HT1080 (cell line): Measurements from ENCODE around the gene COL17A1. TPM values are rescaled to one million over a fixed set of nuclear protein-coding genes. Genes with fewer than 3 reads are reported as not detected.

Experiments
- DNase-seq: peaks from one replicate; pipeline ENCODE4 v3.0.0-alpha.2; 2015; ENCODE audit warnings: low read depth
- total RNA-seq: library from RNA; depleted of rRNA; stranded (reverse); fragments of >200 nt; shearing (Covaris generic); gene quantifications from 2 replicates; pipeline ENCODE4 v1.2.3, GENCODE V29; 2014

COL17A1 gene
- total RNA-seq, 1 experiment from 2014 or later, result 17.7 TPM

GRCh38 chr10:104053201-104053600, 32.5 kb downstream of the COL17A1 start:
- DNase-seq, result no peak

DNA sequence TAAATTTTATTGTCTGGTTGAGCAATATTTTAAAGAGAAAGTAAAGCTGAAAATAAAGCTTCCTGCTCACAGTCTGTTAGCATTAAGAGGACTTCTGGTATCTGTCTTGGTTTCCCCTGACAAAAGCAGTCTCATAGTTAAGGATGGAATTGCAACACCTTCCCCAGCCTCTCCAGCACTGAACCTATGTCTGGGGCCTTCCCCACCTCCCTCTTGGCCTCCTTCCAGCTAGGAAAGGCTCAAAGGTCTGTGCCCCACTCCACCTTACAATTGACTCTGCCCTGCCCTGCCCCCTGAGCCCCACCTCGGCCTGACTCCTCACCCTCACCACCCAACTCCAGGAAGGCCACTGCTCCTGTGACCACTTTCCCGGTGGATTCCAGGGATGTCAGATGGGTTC, 33.2 kb downstream of the COL17A1 start:
- DNase-seq, result no peak

- DNase-seq, result peak; percentile 95
Measured at GRCh38 chr10:104049504-104050250, 36.0 kb downstream of the COL17A1 start.

GRCh38 chr10:104046651-104047050, 39.0 kb downstream of the COL17A1 start:
- no peak for DNase-seq

DNA sequence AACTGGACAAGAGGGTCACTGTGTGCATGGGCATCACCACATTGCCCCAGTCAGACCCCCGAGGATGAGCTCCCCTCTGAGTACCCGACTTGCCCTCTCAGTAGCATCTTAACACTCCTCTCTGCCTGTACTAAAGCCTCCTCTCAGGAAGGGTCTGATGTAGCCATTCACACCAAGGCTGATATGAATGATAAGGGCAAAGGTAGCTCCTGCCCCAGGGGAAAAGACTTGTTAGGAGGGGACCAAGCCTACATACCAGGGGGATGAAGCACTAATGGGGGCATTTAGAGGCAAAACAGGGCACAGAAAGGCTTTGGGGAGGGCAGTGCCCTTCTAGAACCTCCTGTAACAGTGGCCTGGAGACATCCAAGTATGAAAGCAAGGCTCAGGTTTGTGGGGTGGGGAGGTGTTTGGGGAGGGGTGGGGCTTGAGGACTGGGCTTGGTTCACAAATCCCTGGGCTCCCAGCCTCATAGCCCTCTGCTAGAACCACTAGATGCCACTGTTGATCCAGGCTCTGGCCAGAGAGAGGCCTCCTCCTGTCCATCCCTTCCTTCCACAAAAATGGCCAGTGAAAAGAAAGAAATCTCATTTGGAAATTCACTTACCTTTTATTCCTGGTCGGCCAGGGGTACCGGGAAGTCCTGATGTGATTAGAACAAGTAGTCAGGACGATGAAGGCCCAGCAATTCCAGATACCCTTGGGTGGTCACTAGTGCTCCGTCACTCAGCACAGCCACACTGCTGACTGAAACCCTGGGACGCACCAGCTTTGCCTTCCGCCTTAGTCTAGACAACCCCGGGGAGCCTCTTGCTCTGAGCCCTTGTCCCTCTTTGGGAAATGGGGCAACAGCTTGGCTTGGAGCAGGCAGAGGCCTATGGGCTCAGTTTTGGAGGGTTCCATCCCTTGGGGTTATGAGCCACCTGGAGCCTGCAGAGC, 40.3 kb downstream of the COL17A1 start:
- peak; percentile 77 for DNase-seq

DNA sequence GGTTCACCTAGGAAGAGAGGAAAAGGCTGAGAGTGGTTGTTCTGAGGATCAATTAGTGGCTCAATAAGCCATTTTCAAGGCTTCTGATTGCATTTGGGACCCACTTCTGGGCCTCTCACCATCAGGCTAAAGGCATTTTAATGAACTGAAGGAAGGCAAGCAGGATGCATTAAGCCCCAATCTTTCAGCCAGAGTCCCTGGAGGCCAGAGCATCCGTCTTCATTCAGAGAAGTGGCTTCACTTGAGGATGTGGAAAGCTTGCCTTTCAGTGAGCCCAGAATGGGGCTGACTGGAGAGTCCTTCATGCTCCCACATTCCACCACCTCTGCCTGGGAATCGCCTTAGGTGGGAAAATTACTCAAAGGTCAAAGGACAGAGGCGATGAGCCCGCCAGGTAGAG, 41.8 kb downstream of the COL17A1 start:
- no peak for DNase-seq

GRCh38 chr10:104043185-104043830, 42.4 kb downstream of the COL17A1 start:
- no peak for DNase-seq

DNA sequence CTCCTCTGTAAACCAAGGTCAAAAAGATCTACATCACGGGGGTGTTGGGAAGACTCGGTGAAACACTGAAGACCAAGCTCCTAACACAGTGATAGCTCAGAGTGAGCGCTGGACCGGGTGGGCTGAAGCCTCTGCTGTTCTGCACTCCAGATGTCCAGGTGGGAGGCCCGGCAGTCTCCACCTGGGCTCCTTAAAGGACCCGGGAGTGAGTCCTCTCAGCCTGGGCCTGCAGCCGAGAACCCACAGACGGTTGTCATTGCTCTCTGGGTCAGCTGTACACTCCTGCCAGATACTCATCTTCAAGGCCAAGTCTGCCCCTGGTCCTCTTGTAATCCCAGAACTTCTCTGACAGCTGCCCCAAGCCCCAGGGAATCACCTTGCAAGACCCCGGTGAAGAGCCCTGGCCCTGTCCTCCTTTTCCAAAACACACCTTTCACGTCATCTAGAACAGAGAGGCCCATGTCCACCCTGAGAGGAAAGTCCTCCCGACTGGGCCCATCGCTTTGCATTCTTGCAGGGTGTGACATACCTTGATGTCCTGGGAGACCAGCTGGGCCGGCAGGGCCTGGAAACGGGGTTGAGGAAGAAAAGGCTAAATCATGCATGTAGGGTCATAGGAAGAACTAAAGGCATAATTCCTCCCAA, 43.7 kb downstream of the COL17A1 start:
- no peak for DNase-seq

DNA sequence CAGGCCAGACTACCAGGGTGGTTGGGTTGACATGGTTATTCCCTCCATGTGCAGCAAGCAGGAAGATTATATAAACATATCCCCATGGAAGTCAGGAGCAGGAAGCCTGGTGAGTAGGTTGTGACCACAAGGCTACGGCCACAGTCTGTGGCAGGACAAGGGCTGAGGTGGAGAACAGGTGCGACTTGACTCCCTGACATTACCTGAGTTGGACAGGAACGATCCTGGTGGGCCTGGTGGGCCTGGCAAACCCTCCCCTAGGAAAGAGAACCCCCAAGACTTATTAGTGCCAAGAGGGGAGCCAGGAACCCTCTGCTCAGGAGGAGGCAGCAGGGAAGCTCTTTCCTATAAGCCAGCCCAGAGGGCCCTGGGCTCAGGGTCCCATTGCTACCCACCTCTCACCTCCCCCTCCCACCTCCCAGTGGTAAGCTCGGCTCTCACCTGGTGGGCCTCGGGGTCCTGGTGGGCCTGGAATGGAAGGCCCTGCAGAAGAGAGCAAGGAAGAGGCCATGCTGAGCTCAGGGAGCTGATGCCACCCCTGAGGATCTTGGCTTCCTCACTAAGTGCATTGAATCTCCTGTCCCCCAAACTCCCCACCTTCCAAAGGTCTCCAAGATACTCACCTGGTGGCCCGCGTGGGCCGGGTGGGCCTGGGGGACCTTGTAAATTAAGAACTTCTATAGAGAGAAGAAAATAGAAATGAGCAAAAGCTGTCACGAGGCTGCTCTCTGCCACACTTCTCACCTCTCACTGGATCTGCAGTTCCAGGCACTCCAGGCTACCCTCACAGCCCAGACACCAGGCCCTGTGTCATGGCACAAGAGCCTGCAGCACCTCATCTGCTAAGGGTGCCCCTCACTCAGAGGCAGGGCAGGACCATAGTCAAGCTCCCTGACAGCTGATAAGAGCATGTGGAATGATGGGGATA, 44.6 kb downstream of the COL17A1 start:
- DNase-seq, result no peak

- DNase-seq, result no peak
Measured at GRCh38 chr10:104040382-104040781, 45.3 kb downstream of the COL17A1 start.

- DNase-seq, result no peak
Measured at GRCh38 chr10:104038958-104039752, 46.5 kb downstream of the COL17A1 start.

- DNase-seq, result no peak
Measured at GRCh38 chr10:104038537-104038936, 47.1 kb downstream of the COL17A1 start.

- DNase-seq, result no peak
Measured at GRCh38 chr10:104037261-104037951, 48.3 kb downstream of the COL17A1 start.

GRCh38 chr10:104036518-104037260, 49.0 kb downstream of the COL17A1 start:
- DNase-seq, result no peak

- no peak for DNase-seq
Measured at GRCh38 chr10:104036069-104036384, 49.7 kb downstream of the COL17A1 start.

DNA sequence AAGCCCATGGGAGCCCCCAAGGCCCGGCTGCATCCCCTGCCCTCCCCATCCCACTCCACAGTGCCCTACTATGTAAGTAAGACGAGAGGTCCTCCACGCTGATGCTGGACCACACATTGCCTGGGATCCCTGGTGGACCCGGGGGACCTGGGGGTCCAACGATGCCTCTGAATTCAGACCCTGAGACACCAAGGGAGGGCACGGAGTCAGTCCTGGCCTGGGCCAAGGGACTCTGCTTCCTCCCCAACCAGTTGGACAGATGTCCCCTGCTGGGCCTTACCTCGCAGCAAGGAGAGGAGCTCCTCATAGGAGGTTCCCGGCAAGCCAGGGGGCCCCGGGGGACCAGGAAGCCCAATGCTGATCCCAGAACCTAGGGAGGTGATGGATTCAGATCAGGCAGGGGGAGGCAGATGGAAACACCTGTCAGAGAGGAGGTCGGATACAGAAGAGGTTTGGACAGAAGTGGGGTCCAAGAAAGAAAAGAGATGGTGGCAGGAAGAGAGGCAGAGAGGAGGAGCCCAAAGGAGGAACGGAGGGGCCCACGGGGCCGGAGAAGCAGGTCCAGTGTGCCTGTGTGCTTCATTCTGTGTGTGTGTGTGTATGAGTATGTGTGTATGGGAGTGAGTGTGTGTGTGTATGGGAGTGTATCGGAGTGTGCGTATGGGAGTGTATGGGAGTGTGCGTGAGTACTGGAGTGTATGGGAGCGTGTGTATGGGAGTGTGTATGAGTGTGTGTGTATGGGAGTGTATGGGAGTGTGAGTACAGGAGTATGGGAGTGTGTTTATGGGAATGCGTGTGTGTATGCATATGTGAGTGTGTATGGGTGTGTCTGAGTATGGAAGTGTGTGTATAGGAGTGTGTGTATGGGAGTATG, 50.2 kb downstream of the COL17A1 start:
- no peak for DNase-seq
